HG03565 (cell line): Measurements from ENCODE around the gene ZNF365.
"Not testable (repeated sequence)": the region's sequence is repeated elsewhere in the genome, so short reads cannot be mapped to it uniquely, and the experiment has no call there.

Source experiments
- ATAC-seq: cut with Tn5 transposase; IDR thresholded peaks from one replicate; pipeline ENCODE4 v1.9.1; 2021; ENCODE audit warnings: mild to moderate bottlenecking, moderate library complexity; ENCODE audit not compliant: unreplicated experiment

ZNF365 gene

DNA sequence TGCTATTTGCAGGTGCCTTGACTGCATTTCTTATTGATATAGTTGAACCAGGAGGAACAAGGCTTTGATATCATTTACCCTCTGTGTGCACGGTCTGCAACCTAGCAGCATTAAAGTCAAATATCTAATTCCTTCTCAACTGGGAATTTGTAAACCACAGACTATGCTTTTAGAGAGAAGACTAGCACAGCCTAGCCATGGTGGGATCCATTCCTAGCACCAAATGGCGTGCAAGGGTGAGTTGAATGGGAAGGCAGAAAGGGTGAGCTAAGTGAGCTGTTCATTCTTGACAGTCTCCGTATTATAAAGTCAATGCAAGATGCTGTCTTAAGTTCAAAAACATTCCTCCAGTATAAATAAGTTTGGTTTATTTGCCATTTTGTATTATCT is 2.9 kb downstream of the ZNF365 start:
- no peak for ATAC-seq

DNA sequence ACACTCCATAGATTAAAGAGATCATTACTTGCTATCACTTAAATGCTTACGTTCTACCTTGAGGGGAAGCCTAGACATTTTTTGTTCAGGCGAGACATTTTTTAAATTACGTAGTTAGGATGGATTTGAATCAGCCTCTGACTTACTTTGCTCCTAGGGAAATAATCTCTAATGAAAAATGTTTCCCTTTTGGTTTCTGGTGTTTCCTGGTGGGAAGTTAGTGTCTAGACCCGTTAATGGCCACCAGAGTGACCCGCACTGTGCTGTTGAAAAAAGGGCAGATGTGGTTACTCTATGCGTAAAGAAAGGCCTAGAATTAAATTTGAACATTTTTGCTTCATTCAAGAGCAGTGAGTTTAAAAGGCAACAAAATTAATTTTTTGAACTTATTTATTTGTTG is 3.8 kb downstream of the ZNF365 start:
- no peak for ATAC-seq

DNA sequence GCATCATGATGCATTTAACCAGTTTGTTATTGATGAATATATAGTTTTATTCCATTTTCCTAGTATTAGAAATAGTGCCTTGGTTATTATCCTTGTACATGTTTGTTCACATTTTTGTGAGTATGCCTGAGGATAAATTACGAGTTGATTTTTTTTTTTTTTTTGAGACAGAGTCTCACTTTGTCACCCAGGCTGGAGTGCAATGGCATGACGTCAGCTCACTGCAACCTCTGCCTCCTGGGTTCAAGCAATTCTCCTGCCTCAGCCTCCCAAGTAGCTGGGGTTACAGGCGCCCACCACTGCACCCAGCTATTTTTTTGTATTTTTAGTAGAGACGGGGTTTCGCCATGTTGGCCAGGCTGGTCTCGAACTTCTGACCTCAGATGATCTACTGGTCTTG is 4.7 kb downstream of the ZNF365 start:
- not testable (repeated sequence) for ATAC-seq

DNA sequence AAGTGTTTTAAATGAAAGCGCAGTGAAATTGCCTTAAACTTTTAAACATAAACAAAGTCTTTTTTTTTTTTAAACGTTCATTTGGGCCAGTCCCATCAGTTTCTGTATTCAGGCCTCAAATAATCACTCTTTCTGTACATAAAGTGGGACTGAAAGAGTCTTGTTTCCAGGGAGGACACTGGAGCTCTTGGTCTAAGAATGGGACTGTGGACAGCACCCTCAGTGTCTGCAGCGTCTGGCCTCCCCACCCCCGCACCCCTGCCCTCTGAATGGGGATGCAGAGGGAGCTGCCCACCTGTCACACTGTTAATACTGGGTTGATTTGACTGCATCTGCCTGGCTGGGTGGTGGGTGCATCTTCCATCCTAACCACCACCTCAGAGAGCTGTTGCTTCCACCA is 5.2 kb downstream of the ZNF365 start:
- ATAC-seq: no peak

- no peak for ATAC-seq
Measured at GRCh38 chr10:62380016-62380415, 5.8 kb downstream of the ZNF365 start.

- no peak for ATAC-seq
Measured at GRCh38 chr10:62381385-62382102, 7.4 kb downstream of the ZNF365 start.

GRCh38 chr10:62382831-62383230 is 8.7 kb downstream of the ZNF365 start:
- ATAC-seq: no peak

DNA sequence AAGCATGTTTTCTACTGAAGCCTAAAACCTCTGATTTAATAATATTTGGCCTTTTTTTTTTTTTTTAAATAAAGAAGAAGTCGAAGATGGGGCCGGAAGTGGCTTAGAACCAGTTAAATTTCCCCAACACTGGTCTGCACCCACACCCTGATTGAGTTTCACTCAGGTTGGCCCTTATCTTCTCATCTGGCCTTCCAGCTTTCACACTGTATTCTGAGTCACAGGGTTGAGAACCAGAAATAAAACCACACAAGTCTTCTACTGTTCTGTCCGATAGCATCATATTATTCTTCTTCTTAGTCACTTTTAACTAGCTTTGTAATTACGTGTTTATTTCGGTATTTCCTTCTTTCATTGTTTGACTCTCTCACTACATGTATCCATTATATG is 9.9 kb downstream of the ZNF365 start:
- ATAC-seq: peak; percentile 94

DNA sequence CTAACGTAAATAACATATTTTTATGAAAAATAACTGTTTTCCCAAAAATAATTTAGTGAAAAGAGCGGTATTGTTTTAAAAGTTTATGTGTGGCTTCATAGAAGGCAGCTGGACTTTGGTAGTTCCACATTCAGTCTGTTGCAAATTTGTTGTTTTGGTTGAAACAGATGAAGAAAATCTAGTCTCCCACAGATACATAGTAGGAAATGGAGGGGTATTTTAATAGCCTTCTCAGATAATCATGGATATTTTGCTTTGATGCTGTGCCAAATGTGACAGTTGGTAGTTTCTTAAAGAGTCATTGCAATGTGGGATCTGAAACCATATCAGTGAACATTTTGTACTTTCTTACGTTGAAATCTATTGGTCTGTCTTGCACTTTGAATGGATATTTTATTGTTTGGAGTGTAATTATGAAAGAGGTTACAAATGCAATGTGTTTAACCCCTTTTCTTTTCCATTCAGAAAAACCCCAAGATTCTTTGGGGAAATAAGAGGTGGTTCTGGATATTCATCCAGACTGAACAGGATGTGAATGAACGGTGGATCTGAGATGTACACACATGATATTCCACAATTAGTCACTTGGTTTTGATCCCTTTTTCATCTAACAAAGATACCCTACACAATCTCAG is 10.4 kb downstream of the ZNF365 start:
- no peak for ATAC-seq

DNA sequence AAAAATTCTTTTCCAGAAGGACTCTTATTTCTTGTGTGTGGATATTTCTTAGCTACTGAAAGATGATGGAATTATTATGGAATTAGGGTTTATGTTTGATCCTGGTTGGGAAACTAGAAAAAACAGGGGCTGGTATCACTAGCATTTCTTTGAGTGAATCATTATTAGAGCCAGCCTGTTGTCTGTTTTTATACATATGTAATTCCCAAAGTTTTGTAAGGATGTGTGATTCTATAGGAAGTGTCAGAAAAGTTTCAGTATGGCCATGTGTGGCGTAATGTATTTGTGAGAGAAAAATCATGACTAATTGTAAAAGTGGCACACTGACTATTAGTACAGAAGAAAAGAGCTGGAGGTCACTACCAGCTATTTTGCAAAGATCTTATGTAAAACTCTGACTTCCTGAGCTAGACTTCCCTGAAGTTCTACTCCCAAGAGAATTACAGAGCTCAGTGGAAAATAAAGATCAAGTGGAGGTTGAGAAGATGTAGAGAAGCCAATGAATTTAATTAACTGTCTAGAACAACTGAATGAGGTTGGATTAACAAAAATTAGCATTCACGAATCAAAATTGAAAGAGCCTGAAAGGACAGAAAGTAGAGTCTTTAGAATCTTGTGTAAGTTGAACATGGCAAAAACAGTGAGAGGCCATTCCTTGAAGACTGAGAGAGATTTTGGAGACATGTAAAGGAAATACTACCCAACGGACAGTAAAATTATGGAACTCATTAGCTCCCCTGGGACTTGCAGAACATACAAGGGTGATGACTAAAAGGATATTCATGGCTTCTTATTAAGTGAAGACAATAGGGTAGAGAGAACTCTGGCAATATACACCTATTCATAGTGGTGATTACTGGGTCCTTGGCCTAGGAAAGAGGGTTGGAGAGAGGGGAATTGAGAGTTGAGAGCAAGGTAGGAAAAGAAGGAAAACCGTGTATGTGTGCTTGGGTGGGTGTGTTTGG is 12.5 kb downstream of the ZNF365 start:
- no peak for ATAC-seq

DNA sequence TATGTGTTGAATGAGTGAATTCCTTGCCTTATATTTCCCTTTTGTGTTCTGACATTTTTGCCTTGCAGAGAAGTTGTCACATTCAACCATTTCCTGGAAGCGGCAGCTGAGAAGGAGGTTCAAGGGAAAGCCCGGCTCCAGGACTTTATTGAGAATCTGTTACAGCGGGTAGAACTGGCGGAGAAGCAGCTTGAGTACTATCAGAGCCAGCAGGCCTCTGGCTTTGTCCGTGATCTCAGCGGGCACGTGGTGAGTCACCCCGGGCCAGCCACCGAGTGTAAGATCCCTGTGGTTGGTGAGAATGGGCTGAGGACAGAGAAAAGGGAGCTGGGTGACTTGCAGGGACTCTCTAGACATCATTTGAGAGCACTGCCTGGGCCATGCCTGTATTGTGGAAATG is 14.2 kb downstream of the ZNF365 start:
- ATAC-seq: no peak

- no peak for ATAC-seq
Measured at GRCh38 chr10:62390497-62391176, 16.5 kb downstream of the ZNF365 start.

DNA sequence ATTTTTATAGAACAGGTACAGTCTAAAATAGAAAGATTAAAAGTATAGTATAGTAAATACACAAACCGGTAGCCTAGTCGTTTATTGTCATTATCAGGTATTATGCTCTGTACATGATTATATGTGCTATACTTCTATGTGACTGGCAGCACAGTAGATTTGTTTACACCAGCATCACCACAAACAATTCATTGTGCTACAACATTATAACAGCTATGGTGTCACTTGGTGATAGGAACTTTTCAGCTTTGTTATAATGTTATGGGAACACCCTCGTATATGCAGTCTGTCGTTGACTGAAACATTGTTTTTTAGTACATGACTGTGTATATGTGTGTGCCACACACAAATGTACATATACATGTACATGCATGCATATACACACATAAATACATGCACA is 19.1 kb downstream of the ZNF365 start:
- no peak for ATAC-seq

DNA sequence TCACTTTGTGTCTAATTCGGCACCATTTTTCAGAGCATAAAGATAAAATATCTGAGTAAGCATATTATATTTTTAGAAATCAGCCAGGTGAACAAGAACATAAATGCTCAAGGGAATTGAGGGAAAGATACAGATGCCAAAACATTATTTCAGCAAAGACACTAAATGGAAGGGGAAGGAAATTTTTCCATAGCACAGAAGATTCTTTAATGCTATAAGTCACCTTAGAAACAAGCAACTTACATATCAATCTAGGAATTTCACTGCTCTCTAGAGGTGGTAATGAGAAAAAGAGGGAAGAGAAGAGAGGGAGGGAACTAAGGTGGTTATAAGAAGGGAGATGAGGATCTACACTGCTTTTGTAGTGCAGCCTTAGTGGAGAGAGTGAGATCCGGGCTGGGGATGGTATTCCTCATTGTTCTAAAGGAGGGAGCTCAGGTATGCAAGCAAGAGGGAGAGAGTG is 20.4 kb downstream of the ZNF365 start:
- no peak for ATAC-seq

GRCh38 chr10:62395892-62396291 is 21.7 kb downstream of the ZNF365 start:
- ATAC-seq: no peak

- no peak for ATAC-seq
Measured at GRCh38 chr10:62396864-62397263, 22.7 kb downstream of the ZNF365 start.

DNA sequence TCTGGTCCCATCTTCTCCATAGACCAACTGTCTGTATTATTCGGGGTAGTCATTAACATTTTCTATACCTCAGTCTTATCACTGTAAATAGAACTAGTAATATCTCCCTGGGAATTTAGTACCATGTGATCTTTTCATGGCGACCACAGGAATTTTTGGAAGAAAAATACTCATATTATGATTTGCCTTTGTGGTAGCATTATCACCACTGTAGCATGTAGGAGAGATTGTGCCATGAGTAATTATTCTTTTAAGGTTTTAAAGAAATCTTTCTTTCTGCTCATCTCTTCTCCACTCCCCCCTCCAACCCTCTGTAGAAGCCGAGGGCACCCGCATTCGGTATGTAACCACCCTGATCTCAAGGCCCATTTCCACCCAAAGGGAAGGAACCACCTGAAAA is 25.0 kb downstream of the ZNF365 start:
- no peak for ATAC-seq

GRCh38 chr10:62402508-62402907 is 28.3 kb downstream of the ZNF365 start:
- no peak for ATAC-seq

GRCh38 chr10:62410528-62410927 is 36.4 kb downstream of the ZNF365 start:
- ATAC-seq: not testable (repeated sequence)

DNA sequence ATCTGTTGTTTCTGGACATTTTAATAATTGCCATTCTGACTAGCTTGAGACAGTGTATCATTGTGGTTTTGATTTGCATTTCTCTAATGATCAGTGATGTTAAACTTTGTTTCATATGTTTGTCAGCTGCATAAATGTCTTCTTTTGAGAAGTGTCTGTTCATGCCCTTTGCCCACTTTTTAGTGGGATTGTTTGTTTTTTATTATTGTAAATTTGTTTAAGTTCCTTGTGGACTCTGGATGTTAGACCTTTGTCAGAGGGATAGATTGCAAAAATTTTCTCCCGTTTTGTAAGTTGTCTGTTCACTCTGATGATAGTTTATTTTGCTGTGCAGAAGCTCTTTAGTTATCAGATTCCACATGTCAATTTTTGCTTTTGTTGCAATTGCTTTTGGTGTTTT is 36.8 kb downstream of the ZNF365 start:
- ATAC-seq: not testable (repeated sequence)

DNA sequence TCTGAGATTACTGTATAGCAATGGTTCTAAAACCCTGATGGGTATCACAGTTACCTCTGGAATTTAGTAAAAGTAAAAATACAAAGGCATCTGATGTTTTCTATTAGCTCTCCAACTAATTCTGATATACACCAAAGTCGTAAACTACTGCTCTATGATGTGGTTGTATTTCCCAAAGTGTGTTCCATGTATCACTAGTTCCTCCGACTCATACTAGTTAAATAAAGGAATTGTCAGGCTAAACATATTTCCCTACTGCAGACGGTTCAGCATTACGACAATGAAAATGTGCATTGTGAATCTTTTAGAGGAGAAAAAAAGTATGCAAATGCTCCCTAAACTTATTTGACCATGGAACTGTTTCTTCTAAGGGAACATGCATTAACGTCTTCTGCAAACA is 38.9 kb downstream of the ZNF365 start:
- no peak for ATAC-seq
